Kidney epithelial cell (primary cell): ENCODE measurements around the gene VPS16. TPM values are rescaled to one million over a fixed set of nuclear protein-coding genes. Genes with fewer than 3 reads are reported as not detected.

Experiments used
- DNase-seq: peaks from one replicate; pipeline ENCODE4 v3.0.0-alpha.2; 2010; ENCODE audit warnings: low read depth
- H3K27me3 ChIP-seq: 2 replicates; pipeline ENCODE4 v1.6.0; 2011; ENCODE audit warnings: low read length; ENCODE audit not compliant: control insufficient read depth, insufficient read depth
- H3K36me3 ChIP-seq: 2 replicates; pipeline ENCODE4 v1.5.1; 2011; ENCODE audit warnings: low read length; ENCODE audit not compliant: control insufficient read depth, insufficient read depth
- H3K4me3 ChIP-seq: 2 replicates; pipeline ENCODE4 v1.5.1; 2011; ENCODE audit warnings: low read depth, mild to moderate bottlenecking, control low read depth, low read length
- CTCF ChIP-seq: IDR thresholded peaks from 2 replicates; pipeline ENCODE4 v1.5.1; 2011; ENCODE audit warnings: mild to moderate bottlenecking, moderate library complexity, low read length, control low read depth, inconsistent platforms; ENCODE audit not compliant: insufficient read depth, poor library complexity, severe bottlenecking
- total RNA-seq: library from RNA; depleted of rRNA; stranded (reverse); fragments of >200 nt; gene quantifications from 2 replicates; pipeline ENCODE4 v1.2.3, GENCODE V29; 2015

The VPS16 gene
- total RNA-seq, 1 donor from 2014 or later, result 38.6 TPM

GRCh38 chr20:2888224-2888955 is 47.8 kb downstream of the VPS16 start:
- H3K36me3 ChIP-seq, result no peaks in the 10 kb centered on the region
- H3K27me3 ChIP-seq, result no peaks in the 10 kb centered on the region
- no peak for DNase-seq
- no peak overlapping the region for H3K4me3 ChIP-seq
- TF ChIP-seq CTCF, result no peak

GRCh38 chr20:2889209-2889608 is 48.7 kb downstream of the VPS16 start:
- Histone ChIP-seq H3K36me3 (no peaks in the 10 kb centered on the region), H3K27me3 (no peaks in the 10 kb centered on the region), H3K4me3 (no peak overlapping the region)
- no peak for DNase-seq
- no peak for TF ChIP-seq CTCF

GRCh38 chr20:2889797-2890196 is 49.3 kb downstream of the VPS16 start:
- TF ChIP-seq CTCF, result no peak
- no peaks in the 10 kb centered on the region for H3K36me3 ChIP-seq
- no peak for DNase-seq

GRCh38 chr20:2890742-2891141 is 50.2 kb downstream of the VPS16 start:
- no peaks in the 10 kb centered on the region for H3K27me3 ChIP-seq
- no peaks in the 10 kb centered on the region for H3K36me3 ChIP-seq
- TF ChIP-seq CTCF, result no peak
- DNase-seq, result no peak
- H3K4me3 ChIP-seq, result no peak overlapping the region

More at GRCh38 chr20:2889797-2890196, 49.3 kb downstream of the VPS16 start:
- no peak overlapping the region for H3K4me3 ChIP-seq
- H3K27me3 ChIP-seq, result no peaks in the 10 kb centered on the region

- DNase-seq, result no peak
- no peak for TF ChIP-seq CTCF
- Histone ChIP-seq H3K36me3 (no peaks in the 10 kb centered on the region), H3K27me3 (no peaks in the 10 kb centered on the region), H3K4me3 (no peak overlapping the region)
Measured at GRCh38 chr20:2891343-2891742, 50.8 kb downstream of the VPS16 start.

- TF ChIP-seq CTCF, result no peak
- Histone ChIP-seq H3K27me3 (no peaks in the 10 kb centered on the region), H3K4me3 (no peak overlapping the region), H3K36me3 (no peaks in the 10 kb centered on the region)
- DNase-seq, result no peak
Measured at GRCh38 chr20:2892376-2892775, 51.8 kb downstream of the VPS16 start.
